Fibroblast of upper back skin (primary cell): ENCODE measurements around the gene PRKCE.
"Not testable (repeated sequence)": the region's sequence is repeated elsewhere in the genome, so short reads cannot be mapped to it uniquely, and the experiment has no call there.

Experiments used
- DNase-seq: peaks from one replicate; pipeline ENCODE4 v3.0.0-alpha.2; 2013

Gene PRKCE

GRCh38 chr2:46223514-46223913, 572.0 kb downstream of the PRKCE start:
- not testable (repeated sequence) for DNase-seq

- DNase-seq: no peak
Measured at GRCh38 chr2:46225150-46225625, 573.7 kb downstream of the PRKCE start.

GRCh38 chr2:46225730-46226129, 574.3 kb downstream of the PRKCE start:
- no peak for DNase-seq

- DNase-seq: no peak
Measured at GRCh38 chr2:46226620-46227019, 575.1 kb downstream of the PRKCE start.

- no peak for DNase-seq
Measured at GRCh38 chr2:46227022-46227421, 575.5 kb downstream of the PRKCE start.

GRCh38 chr2:46227674-46228289, 576.3 kb downstream of the PRKCE start:
- no peak for DNase-seq

GRCh38 chr2:46229134-46230063, 577.9 kb downstream of the PRKCE start:
- peak; percentile 73 for DNase-seq

- DNase-seq: no peak
Measured at GRCh38 chr2:46230115-46230571, 578.7 kb downstream of the PRKCE start.

GRCh38 chr2:46230677-46231425, 579.4 kb downstream of the PRKCE start:
- DNase-seq: no peak

- no peak for DNase-seq
Measured at GRCh38 chr2:46231721-46232120, 580.2 kb downstream of the PRKCE start.

- DNase-seq: no peak
Measured at GRCh38 chr2:46232860-46233259, 581.4 kb downstream of the PRKCE start.

- DNase-seq: no peak
Measured at GRCh38 chr2:46236006-46236875, 584.8 kb downstream of the PRKCE start.

- no peak for DNase-seq
Measured at GRCh38 chr2:46236876-46237859, 585.7 kb downstream of the PRKCE start.
